HL-60 (cell line): Measurements from ENCODE around the gene FTCD.

Experiments used
- DNase-seq, 2 experiments: peaks; one replicate each; pipeline ENCODE4 v3.0.0-alpha.2; 2010 to 2020; ENCODE audit warnings: low read depth in 1 of 2, low spot score in 1 of 2
- H3K27ac ChIP-seq: fragments of 250-450 bp; sonication (Bioruptor Pico); replicated peaks from 2 replicates; pipeline ENCODE4 v1.5.1; 2020; ENCODE audit warnings: mild to moderate bottlenecking, moderate library complexity
- H3K27me3 ChIP-seq: fragments of 250-450 bp; sonication (Bioruptor Pico); 2 replicates; pipeline ENCODE4 v1.5.1; 2021; ENCODE audit warnings: mild to moderate bottlenecking, moderate library complexity; ENCODE audit not compliant: insufficient read depth, poor library complexity, severe bottlenecking
- H3K4me3 ChIP-seq: replicated peaks from 2 replicates; pipeline ENCODE4 v1.5.1; 2011; ENCODE audit warnings: mild to moderate bottlenecking, control low read depth, low read length; ENCODE audit not compliant: insufficient read depth
- GABPA ChIP-seq: IDR thresholded peaks from 2 replicates; pipeline ENCODE4 v1.6.1; 2012; ENCODE audit warnings: low read depth
- POLR2AphosphoS5 ChIP-seq: IDR thresholded peaks from 2 replicates; pipeline ENCODE4 v1.6.1; 2012; ENCODE audit warnings: low read depth
- SPI1 ChIP-seq: IDR thresholded peaks from 2 replicates; pipeline ENCODE4 v1.6.1; 2012; ENCODE audit warnings: low read depth, mild to moderate bottlenecking, borderline replicate concordance
- TF ChIP-seq, protein P1 (sequence below): IDR thresholded peaks from 2 replicates; pipeline ENCODE4 v1.6.1; 2012; ENCODE audit warnings: low read depth; ENCODE audit not compliant: insufficient replicate concordance
- TF ChIP-seq, protein P2 (sequence below): IDR thresholded peaks from one replicate; pipeline ENCODE4 v1.5.1; 2011; ENCODE audit warnings: low read length, control low read depth, inconsistent platforms; ENCODE audit not compliant: insufficient read depth

The FTCD gene

DNA sequence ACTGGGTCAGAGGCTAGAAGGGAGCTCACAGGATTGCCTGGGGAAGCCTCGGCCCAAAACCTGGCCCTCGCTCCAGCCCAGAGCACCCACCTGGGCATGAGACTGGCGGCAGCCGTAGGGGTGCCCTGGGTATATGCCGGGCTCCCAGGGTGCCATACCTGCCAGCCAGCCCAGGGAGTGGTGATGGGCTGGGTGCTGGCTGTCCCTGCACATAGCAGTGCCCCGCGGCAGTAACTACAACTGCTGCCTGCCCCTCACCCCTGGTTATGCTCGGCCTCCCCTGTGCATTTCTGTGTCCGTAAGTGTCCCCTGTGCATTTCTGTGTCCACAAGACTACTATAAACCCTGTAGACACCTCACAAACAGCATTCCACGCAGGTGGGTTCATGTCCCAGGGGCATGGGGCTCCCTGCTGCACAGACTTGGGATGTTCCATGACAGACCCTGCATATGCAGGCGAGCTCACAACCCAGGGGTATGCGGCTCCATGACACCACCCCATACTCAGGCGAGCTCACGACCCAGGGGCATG, 34.6 kb upstream of the FTCD start:
- H3K4me3 ChIP-seq = no peak overlapping the region
- TF ChIP-seq GABPA (no peak), SPI1 (no peak), POLR2AphosphoS5 (no peak)
- TF ChIP-seq, protein P1, sequence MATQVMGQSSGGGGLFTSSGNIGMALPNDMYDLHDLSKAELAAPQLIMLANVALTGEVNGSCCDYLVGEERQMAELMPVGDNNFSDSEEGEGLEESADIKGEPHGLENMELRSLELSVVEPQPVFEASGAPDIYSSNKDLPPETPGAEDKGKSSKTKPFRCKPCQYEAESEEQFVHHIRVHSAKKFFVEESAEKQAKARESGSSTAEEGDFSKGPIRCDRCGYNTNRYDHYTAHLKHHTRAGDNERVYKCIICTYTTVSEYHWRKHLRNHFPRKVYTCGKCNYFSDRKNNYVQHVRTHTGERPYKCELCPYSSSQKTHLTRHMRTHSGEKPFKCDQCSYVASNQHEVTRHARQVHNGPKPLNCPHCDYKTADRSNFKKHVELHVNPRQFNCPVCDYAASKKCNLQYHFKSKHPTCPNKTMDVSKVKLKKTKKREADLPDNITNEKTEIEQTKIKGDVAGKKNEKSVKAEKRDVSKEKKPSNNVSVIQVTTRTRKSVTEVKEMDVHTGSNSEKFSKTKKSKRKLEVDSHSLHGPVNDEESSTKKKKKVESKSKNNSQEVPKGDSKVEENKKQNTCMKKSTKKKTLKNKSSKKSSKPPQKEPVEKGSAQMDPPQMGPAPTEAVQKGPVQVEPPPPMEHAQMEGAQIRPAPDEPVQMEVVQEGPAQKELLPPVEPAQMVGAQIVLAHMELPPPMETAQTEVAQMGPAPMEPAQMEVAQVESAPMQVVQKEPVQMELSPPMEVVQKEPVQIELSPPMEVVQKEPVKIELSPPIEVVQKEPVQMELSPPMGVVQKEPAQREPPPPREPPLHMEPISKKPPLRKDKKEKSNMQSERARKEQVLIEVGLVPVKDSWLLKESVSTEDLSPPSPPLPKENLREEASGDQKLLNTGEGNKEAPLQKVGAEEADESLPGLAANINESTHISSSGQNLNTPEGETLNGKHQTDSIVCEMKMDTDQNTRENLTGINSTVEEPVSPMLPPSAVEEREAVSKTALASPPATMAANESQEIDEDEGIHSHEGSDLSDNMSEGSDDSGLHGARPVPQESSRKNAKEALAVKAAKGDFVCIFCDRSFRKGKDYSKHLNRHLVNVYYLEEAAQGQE = no peak
- TF ChIP-seq, protein P2, sequence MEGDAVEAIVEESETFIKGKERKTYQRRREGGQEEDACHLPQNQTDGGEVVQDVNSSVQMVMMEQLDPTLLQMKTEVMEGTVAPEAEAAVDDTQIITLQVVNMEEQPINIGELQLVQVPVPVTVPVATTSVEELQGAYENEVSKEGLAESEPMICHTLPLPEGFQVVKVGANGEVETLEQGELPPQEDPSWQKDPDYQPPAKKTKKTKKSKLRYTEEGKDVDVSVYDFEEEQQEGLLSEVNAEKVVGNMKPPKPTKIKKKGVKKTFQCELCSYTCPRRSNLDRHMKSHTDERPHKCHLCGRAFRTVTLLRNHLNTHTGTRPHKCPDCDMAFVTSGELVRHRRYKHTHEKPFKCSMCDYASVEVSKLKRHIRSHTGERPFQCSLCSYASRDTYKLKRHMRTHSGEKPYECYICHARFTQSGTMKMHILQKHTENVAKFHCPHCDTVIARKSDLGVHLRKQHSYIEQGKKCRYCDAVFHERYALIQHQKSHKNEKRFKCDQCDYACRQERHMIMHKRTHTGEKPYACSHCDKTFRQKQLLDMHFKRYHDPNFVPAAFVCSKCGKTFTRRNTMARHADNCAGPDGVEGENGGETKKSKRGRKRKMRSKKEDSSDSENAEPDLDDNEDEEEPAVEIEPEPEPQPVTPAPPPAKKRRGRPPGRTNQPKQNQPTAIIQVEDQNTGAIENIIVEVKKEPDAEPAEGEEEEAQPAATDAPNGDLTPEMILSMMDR = no peak
- no peak for DNase-seq
- no peak overlapping the region for H3K27ac ChIP-seq
- no peaks in the 10 kb centered on the region for H3K27me3 ChIP-seq

DNA sequence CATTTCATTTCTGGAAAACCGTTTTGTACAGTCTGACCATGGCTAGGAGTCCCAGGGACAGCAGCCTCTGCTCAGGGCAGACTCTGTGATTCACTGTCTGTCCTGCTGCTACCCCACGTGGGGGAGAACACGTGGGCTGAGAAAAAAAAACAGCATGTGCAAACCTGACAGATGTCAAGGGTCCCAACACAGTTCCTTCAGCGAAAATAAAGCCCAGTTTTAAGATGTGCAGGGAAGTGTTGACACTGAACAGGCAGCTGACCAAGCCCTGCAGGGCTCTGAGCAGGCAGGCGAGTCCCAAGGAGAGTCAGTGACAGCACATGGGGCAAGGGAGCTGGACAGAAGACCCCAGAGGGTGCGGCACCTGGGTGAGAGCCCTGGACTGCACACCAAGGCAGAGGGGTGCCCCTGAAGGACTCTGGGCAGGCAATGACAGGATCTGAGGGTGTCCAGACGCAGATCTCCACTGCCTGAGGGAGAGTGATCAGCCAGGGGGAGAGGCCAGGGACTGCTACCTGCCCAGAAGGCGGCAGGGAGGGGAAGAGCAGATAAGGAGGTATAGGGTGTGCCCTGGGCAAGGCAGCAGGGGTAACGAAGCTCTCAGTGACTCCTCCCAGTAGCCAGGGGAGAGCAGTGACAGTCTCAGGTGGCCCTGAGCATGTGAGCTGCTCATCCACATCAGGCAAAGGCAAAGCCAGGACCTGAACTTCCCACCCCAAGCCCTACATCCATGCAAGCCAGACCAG, 34.0 kb upstream of the FTCD start:
- no peaks in the 10 kb centered on the region for H3K27me3 ChIP-seq
- TF ChIP-seq, protein P2 = no peak
- TF ChIP-seq GABPA (no peak), POLR2AphosphoS5 (no peak), SPI1 (no peak)
- TF ChIP-seq, protein P1 = no peak
- no peak overlapping the region for H3K4me3 ChIP-seq
- no peak for DNase-seq
- no peak overlapping the region for H3K27ac ChIP-seq

DNA sequence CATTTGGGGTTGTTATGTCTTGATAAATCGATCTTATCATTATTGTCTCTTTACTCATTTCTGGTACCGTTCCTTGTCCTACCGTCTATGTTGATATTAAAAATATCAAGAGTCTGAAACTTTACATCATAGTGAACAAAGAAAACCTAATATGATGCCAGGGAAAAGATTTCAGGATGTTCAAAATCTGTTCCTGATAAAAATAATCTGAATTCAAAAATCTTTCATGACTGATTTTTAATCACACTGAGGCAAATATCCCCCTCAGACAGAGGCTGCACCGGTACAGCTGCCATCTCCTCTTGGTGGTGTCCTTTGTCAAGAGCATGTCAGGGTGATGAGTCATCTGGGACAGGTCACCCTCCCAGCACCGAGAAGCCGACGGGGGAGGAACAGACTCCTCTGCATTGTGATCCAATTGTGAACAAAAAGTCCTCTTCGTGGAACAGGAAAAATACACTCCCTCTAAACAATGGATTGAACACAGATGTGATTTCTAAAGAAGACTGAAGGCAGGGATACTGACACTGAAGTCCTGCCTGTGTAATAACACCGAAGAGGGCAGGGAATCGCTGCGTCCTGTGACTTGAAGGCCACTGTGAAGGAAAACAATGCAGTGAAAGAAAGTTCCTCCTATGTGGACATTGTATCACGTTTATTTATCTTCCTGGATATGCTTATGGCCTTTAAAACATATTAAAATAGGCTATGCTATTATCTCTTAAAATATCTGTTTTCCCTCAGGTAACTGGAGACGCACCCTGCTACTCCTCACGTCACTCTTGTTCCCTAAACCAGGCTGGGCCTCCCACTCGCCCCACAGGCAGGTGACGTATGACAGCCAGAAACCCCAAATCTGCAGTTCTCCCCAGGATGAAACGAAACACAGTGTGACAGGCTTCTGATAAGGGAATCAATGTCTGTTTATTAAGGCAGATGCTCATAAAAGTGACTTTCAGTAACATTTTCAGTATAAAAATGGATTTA, 33.1 kb upstream of the FTCD start:
- TF ChIP-seq GABPA (no peak), SPI1 (no peak), POLR2AphosphoS5 (no peak)
- TF ChIP-seq, protein P2 = no peak
- TF ChIP-seq, protein P1 = no peak
- Histone ChIP-seq H3K27me3 (peaks cover 3% of the 10 kb centered on the region), H3K4me3 (no peak overlapping the region), H3K27ac (no peak overlapping the region)
- no peak for DNase-seq
